GM23338 (cell line): ENCODE data around the gene METTL24. TPM values are rescaled to one million over a fixed set of nuclear protein-coding genes. Genes with fewer than 3 reads are reported as not detected.

Source experiments
- ATAC-seq: fragments of 200-7000 bp; cut with Tn5 transposase; 3 replicates; pipeline ENCODE4 v1.9.1; 2020
- DNase-seq: peaks from one replicate; pipeline ENCODE4 v3.0.0-alpha.2; 2015; ENCODE audit warnings: low spot score
- H2AFZ ChIP-seq: fragments of 200-600 bp; sonication (generic); 2 replicates; pipeline ENCODE4 v1.8.0; 2016; ENCODE audit warnings: antibody characterized with exemption, mild to moderate bottlenecking, moderate library complexity
- H3F3A ChIP-seq: fragments of 200-600 bp; sonication (generic); replicated peaks from 2 replicates; pipeline ENCODE4 v1.8.0; 2017; ENCODE audit warnings: antibody characterized with exemption, mixed run types, low read depth
- H3K27ac ChIP-seq: fragments of 200-600 bp; sonication (generic); 2 replicates; pipeline ENCODE4 v1.6.1; 2016; ENCODE audit warnings: low read depth
- H3K27me3 ChIP-seq: fragments of 200-600 bp; sonication (generic); 2 replicates; pipeline ENCODE4 v1.8.0; 2016; ENCODE audit warnings: mild to moderate bottlenecking, mixed run types, moderate library complexity; ENCODE audit not compliant: insufficient read depth
- H3K36me3 ChIP-seq: fragments of 200-600 bp; sonication (generic); 2 replicates; pipeline ENCODE4 v1.8.0; 2016; ENCODE audit warnings: mild to moderate bottlenecking; ENCODE audit not compliant: insufficient read depth
- H3K4me1 ChIP-seq: fragments of 200-600 bp; sonication (generic); 2 replicates; pipeline ENCODE4 v1.8.0; 2016; ENCODE audit warnings: mild to moderate bottlenecking, moderate library complexity; ENCODE audit not compliant: insufficient read depth
- H3K4me2 ChIP-seq: fragments of 200-600 bp; sonication (generic); 2 replicates; pipeline ENCODE4 v1.7.1; 2017; ENCODE audit warnings: mixed run types
- H3K4me3 ChIP-seq: fragments of 200-600 bp; sonication (generic); 2 replicates; pipeline ENCODE4 v1.6.1; 2016; ENCODE audit warnings: mixed run types
- H3K79me2 ChIP-seq: fragments of 200-600 bp; sonication (generic); replicated peaks from 2 replicates; pipeline ENCODE4 v1.8.0; 2017; ENCODE audit warnings: mild to moderate bottlenecking; ENCODE audit not compliant: insufficient read depth
- H3K9me2 ChIP-seq: fragments of 200-600 bp; sonication (generic); 2 replicates; pipeline ENCODE4 v1.8.0; 2017; ENCODE audit not compliant: insufficient read depth
- H4K20me1 ChIP-seq: fragments of 200-600 bp; sonication (generic); replicated peaks from 2 replicates; pipeline ENCODE4 v1.8.0; 2017; ENCODE audit warnings: mild to moderate bottlenecking; ENCODE audit not compliant: insufficient read depth
- H3K27ac Mint-ChIP-seq: 2 replicates; pipeline ENCODE4 v1.8.0; 2020; ENCODE audit warnings: inconsistent platforms, mild to moderate bottlenecking, moderate library complexity, mixed read lengths
- H3K27me3 Mint-ChIP-seq: 3 replicates; pipeline ENCODE4 v1.8.0; 2022; ENCODE audit warnings: low read depth, mild to moderate bottlenecking, moderate library complexity, mixed read lengths, inconsistent platforms; ENCODE audit not compliant: insufficient read depth, poor library complexity
- H3K36me3 Mint-ChIP-seq: 3 replicates; pipeline ENCODE4 v1.8.0; 2021; ENCODE audit warnings: low read depth, mild to moderate bottlenecking, inconsistent platforms, moderate library complexity, mixed read lengths
- H3K4me1 Mint-ChIP-seq: 3 replicates; pipeline ENCODE4 v1.8.0; 2020; ENCODE audit warnings: mild to moderate bottlenecking, inconsistent platforms, mixed read lengths
- H3K4me3 Mint-ChIP-seq: 3 replicates; pipeline ENCODE4 v1.8.0; 2021; ENCODE audit warnings: moderate library complexity, mild to moderate bottlenecking, inconsistent platforms, mixed read lengths
- H3K9me3 Mint-ChIP-seq: 3 replicates; pipeline ENCODE4 v1.8.0; 2020; ENCODE audit warnings: moderate library complexity, mild to moderate bottlenecking, inconsistent platforms, mixed read lengths
- CREB1 ChIP-seq: fragments of 250-450 bp; sonication (Bioruptor Pico); IDR thresholded peaks from 2 replicates; pipeline ENCODE4 v1.5.0; 2020; ENCODE audit warnings: low read depth, mild to moderate bottlenecking, moderate library complexity
- CTCF ChIP-seq, 2 experiments: fragments of 200-600 bp in 1 of 2; sonication (generic) in 1 of 2; conservative IDR thresholded peaks; 2 replicates each; pipeline versions ENCODE4 v1.5.1 to v1.6.1; 2016 to 2017; ENCODE audit warnings: antibody characterized with exemption in 2 of 2, low read depth in 2 of 2, mild to moderate bottlenecking in 2 of 2, moderate library complexity in 1 of 2
- ETS1 ChIP-seq: IDR thresholded peaks from 2 replicates; pipeline ENCODE4 v1.6.1; 2016; ENCODE audit warnings: antibody characterized with exemption
- EZH2 ChIP-seq: fragments of 200-600 bp; sonication (generic); IDR thresholded peaks from one replicate; pipeline ENCODE4 v1.8.0; 2017; ENCODE audit warnings: antibody characterized with exemption, mild to moderate bottlenecking, low read depth; ENCODE audit not compliant: unreplicated experiment
- EZH2phosphoT487 ChIP-seq: fragments of 200-600 bp; sonication (generic); IDR thresholded peaks from one replicate; pipeline ENCODE4 v1.8.1; 2018; ENCODE audit warnings: antibody characterized with exemption; ENCODE audit not compliant: unreplicated experiment
- JUNB ChIP-seq: IDR thresholded peaks from one replicate; pipeline ENCODE4 v1.6.1; 2016; ENCODE audit warnings: antibody characterized with exemption; ENCODE audit not compliant: unreplicated experiment
- NANOG ChIP-seq: IDR thresholded peaks from 2 replicates; pipeline ENCODE4 v1.6.1; 2016; ENCODE audit warnings: antibody characterized with exemption, borderline replicate concordance
- POLR2AphosphoS5 ChIP-seq: IDR thresholded peaks from 2 replicates; pipeline ENCODE4 v1.6.1; 2016; ENCODE audit warnings: antibody characterized with exemption, low read depth
- REST ChIP-seq: IDR thresholded peaks from one replicate; pipeline ENCODE4 v1.6.1; 2018; ENCODE audit warnings: antibody characterized with exemption; ENCODE audit not compliant: unreplicated experiment
- STAT1 ChIP-seq: IDR thresholded peaks from one replicate; pipeline ENCODE4 v1.6.1; 2016; ENCODE audit warnings: antibody characterized with exemption; ENCODE audit not compliant: unreplicated experiment
- ZNF114 ChIP-seq: fragments of 250-450 bp; sonication (Bioruptor Pico); IDR thresholded peaks from 2 replicates; pipeline ENCODE4 v1.5.0; 2020; ENCODE audit warnings: mild to moderate bottlenecking, moderate library complexity
- ZNF331 ChIP-seq: fragments of 250-450 bp; sonication (Bioruptor Pico); IDR thresholded peaks from 2 replicates; pipeline ENCODE4 v1.5.0; 2020; ENCODE audit warnings: low read depth, mild to moderate bottlenecking, moderate library complexity
- ZNF462 ChIP-seq: fragments of 250-450 bp; sonication (Bioruptor Pico); IDR thresholded peaks from 2 replicates; pipeline ENCODE4 v1.5.0; 2020; ENCODE audit warnings: mild to moderate bottlenecking, moderate library complexity
- polyA plus RNA-seq: library from polyadenylated mRNA; unstranded; fragments of >200 nt; fragmentation: Nextera tagmentation; extraction: Ambion mirVana; gene quantifications from 2 replicates; pipeline ENCODE4 v1.2.1, GENCODE V29; 2016
- total RNA-seq: library from RNA; depleted of rRNA; stranded (reverse); fragments of >200 nt; shearing (Covaris generic); gene quantifications from 2 replicates; pipeline ENCODE4 v1.2.3, GENCODE V29; 2014

METTL24 gene
- total and polyA plus RNA-seq, 2 experiments from 2014 or later, result 0.35 TPM; not detected in 1

- DNase-seq (no peak), ATAC-seq (no peak; the same call in 2 of the 3 replicates)
- no peaks in the 10 kb centered on the region for H3K79me2 ChIP-seq
- H3F3A ChIP-seq, result no peaks in the 10 kb centered on the region
- H3K27me3 ChIP-seq, result peaks cover 48% of the 10 kb centered on the region
- H3K27me3 Mint-ChIP-seq, result peaks cover 37% of the 10 kb centered on the region
- peak overlapping the region; percentile 83 for H3K4me3 Mint-ChIP-seq
- no peak overlapping the region for H3K27ac Mint-ChIP-seq
- H4K20me1 ChIP-seq, result no peaks in the 10 kb centered on the region
- peak overlapping the region; percentile 90 for H3K4me2 ChIP-seq
- no peak overlapping the region for H3K27ac ChIP-seq
- peaks cover 54% of the 10 kb centered on the region for H3K4me1 ChIP-seq
- no peaks in the 10 kb centered on the region; the same call in 2 of the 3 replicates for H3K36me3 Mint-ChIP-seq
- H3K9me3 Mint-ChIP-seq, result no peaks in the 10 kb centered on the region
- H3K4me3 ChIP-seq, result peak overlapping the region; percentile 82
- H3K9me2 ChIP-seq, result no peaks in the 10 kb centered on the region
- TF ChIP-seq CREB1, result no peak
- TF ChIP-seq ZNF331, result no peak
- no peak for TF ChIP-seq POLR2AphosphoS5
- TF ChIP-seq EZH2, result no peak
- TF ChIP-seq STAT1, result no peak
- TF ChIP-seq NANOG, result no peak
- TF ChIP-seq EZH2phosphoT487, result no peak
- no peak for TF ChIP-seq ETS1
- TF ChIP-seq JUNB, result no peak
- TF ChIP-seq ZNF462 (CRISPR knock-in tag), result no peak
- TF ChIP-seq REST, result no peak
- TF ChIP-seq CTCF (conservative IDR thresholded peaks at IDR 0.05; ENCODE audit: low read depth in 2 of 2), result no peak
- no peak for TF ChIP-seq ZNF114
- H3K4me1 Mint-ChIP-seq, result peaks cover 50% of the 10 kb centered on the region
- H3K36me3 ChIP-seq, result no peaks in the 10 kb centered on the region
- peak overlapping the region; percentile 97 for H2AFZ ChIP-seq
Measured at GRCh38 chr6:110357298-110357663, 868 bp downstream of the METTL24 start.
